Spleen (tissue), 7 donors: ENCODE data around the gene PKNOX1.

Experiments used
- CTCF ChIP-seq, 11 experiments: fragments of 200-600 bp in 7 of 11; fragments of 450-650 bp in 4 of 11; sonication (generic) in 4 of 11; IDR thresholded peaks in 8 of 11; conservative IDR thresholded peaks in 3 of 11; 1 replicate in 7 of 11; 2 replicates in 4 of 11; pipeline versions ENCODE4 v1.4.0 to v1.8.0; 2016 to 2021; ENCODE audit warnings: antibody characterized with exemption in 11 of 11, inconsistent platforms in 4 of 11, mild to moderate bottlenecking in 1 of 11
- POLR2A ChIP-seq, 3 donors: fragments of 450-650 bp; IDR thresholded peaks; one replicate each; pipeline ENCODE4 v1.5.1; 2017; ENCODE audit warnings: antibody characterized with exemption in 3 of 3, mild to moderate bottlenecking in 1 of 3
- POLR2AphosphoS5 ChIP-seq, 3 donors: sonication (generic); formaldehyde crosslinking; IDR thresholded peaks; one replicate each; pipeline ENCODE4 v1.5.1; 2017; ENCODE audit warnings: antibody characterized with exemption in 3 of 3
- donor health status: DM: no; HTN: no; CAD: no; lungs with moderate emphysema.
- donor health status: DM: no; HTN: no; CAD: no.
- donor health status: DM: no; HTN: no; CAD: no.

DNA sequence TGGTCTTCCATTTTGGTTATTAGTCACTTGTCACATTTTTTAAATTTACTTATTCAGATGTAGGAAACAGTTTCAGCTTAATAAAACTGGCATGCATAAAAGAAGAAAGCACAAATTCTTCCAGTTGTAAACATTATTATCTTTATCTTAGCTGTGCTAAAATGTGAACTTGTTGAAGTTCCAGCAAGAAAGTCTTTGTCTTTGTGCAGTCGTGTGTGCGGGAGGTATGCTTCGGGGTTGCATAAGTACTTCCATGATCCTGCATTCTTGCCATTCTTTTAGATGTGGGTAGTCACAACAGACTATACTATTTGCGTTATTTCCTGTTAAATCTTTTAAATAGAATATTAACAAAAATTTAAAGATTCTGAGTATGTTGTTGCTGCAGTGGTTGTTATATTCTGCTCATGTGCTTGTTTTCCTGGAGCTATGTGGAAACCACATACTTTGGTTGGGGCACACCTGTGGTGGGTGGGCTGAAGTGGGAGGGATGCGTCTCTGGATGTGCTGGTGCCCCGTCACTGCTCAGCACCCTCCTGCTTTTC, 51.3 kb downstream of the PKNOX1 start:
- TF ChIP-seq POLR2A (IDR thresholded peaks at IDR 0.05) (no peak), CTCF (IDR thresholded peaks at IDR 0.05 in 8 of 11, conservative IDR thresholded peaks at IDR 0.05 in 3 of 11) (no peak), POLR2AphosphoS5 (IDR thresholded peaks at IDR 0.05) (no peak)
